ENCODE measurements around the gene MYCT1.

The MYCT1 gene

GRCh38 chr6:152720974-152721373 lies 23.3 kb downstream of the MYCT1 start:
- H3K4me3 ChIP-seq (ENCODE audit: low read depth, low read length): no peak overlapping the region
- in situ Hi-C loops (cut with HindIII; ENCODE audit: low sequenced_read_pairs): no loop called here
- DNase-seq (ENCODE audit: low read depth, low spot score): peak; percentile 9
- TF ChIP-seq, protein P1, sequence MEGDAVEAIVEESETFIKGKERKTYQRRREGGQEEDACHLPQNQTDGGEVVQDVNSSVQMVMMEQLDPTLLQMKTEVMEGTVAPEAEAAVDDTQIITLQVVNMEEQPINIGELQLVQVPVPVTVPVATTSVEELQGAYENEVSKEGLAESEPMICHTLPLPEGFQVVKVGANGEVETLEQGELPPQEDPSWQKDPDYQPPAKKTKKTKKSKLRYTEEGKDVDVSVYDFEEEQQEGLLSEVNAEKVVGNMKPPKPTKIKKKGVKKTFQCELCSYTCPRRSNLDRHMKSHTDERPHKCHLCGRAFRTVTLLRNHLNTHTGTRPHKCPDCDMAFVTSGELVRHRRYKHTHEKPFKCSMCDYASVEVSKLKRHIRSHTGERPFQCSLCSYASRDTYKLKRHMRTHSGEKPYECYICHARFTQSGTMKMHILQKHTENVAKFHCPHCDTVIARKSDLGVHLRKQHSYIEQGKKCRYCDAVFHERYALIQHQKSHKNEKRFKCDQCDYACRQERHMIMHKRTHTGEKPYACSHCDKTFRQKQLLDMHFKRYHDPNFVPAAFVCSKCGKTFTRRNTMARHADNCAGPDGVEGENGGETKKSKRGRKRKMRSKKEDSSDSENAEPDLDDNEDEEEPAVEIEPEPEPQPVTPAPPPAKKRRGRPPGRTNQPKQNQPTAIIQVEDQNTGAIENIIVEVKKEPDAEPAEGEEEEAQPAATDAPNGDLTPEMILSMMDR (IDR thresholded peaks at IDR 0.05; ENCODE audit: low read depth, low read length): no peak

DNA sequence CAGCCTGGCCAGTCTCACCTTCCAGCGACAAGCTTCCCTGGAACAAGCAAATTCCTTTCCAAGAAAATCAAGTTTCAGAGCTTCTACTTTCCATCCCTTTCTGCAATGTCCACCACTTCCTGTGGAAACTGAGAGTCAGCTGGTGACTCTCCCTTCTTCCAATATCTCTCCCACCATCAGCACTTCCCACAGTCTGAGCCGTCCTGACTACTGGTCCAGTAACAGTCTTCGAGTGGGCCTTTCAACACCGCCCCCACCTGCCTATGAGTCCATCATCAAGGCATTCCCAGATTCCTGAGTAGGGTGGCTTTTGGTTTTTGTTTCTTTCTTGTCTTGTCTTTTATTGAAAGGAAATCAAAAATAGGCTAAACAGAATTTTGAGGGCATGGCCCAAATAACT lies 24.3 kb downstream of the MYCT1 start:
- no peak overlapping the region for H3K4me3 ChIP-seq (ENCODE audit: low read depth, low read length)
- TF ChIP-seq, protein P1 (IDR thresholded peaks at IDR 0.05; ENCODE audit: low read depth, low read length): no peak
- no peak for DNase-seq (ENCODE audit: low read depth, low spot score)
- in situ Hi-C loops (cut with HindIII; ENCODE audit: low sequenced_read_pairs): no loop called here

DNA sequence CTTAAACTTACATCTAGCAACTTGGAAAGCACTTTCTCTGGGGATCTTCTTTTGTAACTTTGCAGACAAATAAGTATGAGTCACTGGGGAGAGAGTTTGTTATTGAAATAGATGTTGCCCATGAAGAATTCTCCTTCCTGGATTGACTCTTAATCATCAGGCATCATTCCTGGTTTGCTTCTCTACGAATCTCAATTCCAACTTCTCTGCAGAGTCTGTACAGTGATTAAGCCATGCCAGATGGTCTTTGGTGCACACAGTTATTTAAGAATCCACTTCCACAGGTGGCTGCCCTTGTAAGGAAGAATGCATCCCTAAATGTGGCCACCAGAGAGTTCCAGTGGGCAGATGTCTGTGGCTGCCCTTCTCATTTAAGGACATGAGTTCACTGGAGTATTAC lies 25.7 kb downstream of the MYCT1 start:
- no peak overlapping the region for H3K4me3 ChIP-seq (ENCODE audit: low read depth, low read length)
- peak; percentile 65 for DNase-seq (ENCODE audit: low read depth, low spot score)
- in situ Hi-C loops (cut with HindIII; ENCODE audit: low sequenced_read_pairs): no loop called here
- TF ChIP-seq, protein P1 (IDR thresholded peaks at IDR 0.05; ENCODE audit: low read depth, low read length): no peak

- in situ Hi-C loops (cut with HindIII; ENCODE audit: low sequenced_read_pairs): no loop called here
- H3K4me3 ChIP-seq (ENCODE audit: low read depth, low read length): no peak overlapping the region
- TF ChIP-seq, protein P1 (IDR thresholded peaks at IDR 0.05; ENCODE audit: low read depth, low read length): no peak
- no peak for DNase-seq (ENCODE audit: low read depth, low spot score)
These were observed 28.6 kb downstream of the MYCT1 start for GRCh38 chr6:152726313-152726712.

- no peak for DNase-seq (ENCODE audit: low read depth, low spot score)
- in situ Hi-C loops (cut with HindIII; ENCODE audit: low sequenced_read_pairs): no loop called here
- TF ChIP-seq, protein P1 (IDR thresholded peaks at IDR 0.05; ENCODE audit: low read depth, low read length): no peak
These were observed 29.8 kb downstream of the MYCT1 start for GRCh38 chr6:152727507-152727906.

DNA sequence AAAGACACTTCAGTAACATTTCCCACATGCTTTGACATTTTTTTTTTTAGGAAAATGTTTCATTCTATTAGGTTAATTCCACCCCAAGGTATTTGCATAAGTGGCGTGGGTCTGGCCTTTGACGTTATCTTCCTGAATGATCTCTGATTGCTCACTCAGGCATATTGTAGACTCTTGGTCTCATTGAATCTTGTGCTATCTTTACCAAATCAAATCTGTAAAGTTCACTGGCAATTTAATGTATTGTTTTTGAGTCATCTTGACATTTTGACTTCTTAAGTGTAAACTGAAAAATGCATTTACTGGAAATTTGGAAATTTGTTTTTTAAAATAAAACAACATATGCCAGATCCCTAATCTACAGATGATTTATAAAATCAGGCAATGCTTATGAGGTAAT lies 36.9 kb downstream of the MYCT1 start:
- in situ Hi-C loops (cut with HindIII; ENCODE audit: low sequenced_read_pairs): no loop called here
- TF ChIP-seq, protein P1 (IDR thresholded peaks at IDR 0.05; ENCODE audit: low read depth, low read length): no peak
- no peak for DNase-seq (ENCODE audit: low read depth, low spot score)
- no peak overlapping the region for H3K4me3 ChIP-seq (ENCODE audit: low read depth, low read length)

More at GRCh38 chr6:152727507-152727906, 29.8 kb downstream of the MYCT1 start:
- no peak overlapping the region for H3K4me3 ChIP-seq (ENCODE audit: low read depth, low read length)
